SJCRH30 (cell line): ENCODE measurements around the gene KRTAP17-1. TPM values are rescaled to one million over a fixed set of nuclear protein-coding genes. Genes with fewer than 3 reads are reported as not detected.
A peak's percentile ranks its signal among the peaks of the same experiment; 100 is the strongest.
"Not testable (repeated sequence)": the region's sequence is repeated elsewhere in the genome, so short reads cannot be mapped to it uniquely, and the experiment has no call there.

ENCODE experiments used
- DNase-seq, 2 experiments: peaks; one replicate each; pipeline ENCODE4 v3.0.0-alpha.2; 2015 to 2020
- H3K27ac ChIP-seq: fragments of 250-450 bp; sonication (Bioruptor Pico); 2 replicates; pipeline ENCODE4 v1.5.1; 2020; ENCODE audit warnings: mild to moderate bottlenecking, moderate library complexity
- H3K27me3 ChIP-seq: fragments of 250-450 bp; sonication (Bioruptor Pico); 2 replicates; pipeline ENCODE4 v1.5.1; 2020; ENCODE audit warnings: mild to moderate bottlenecking, moderate library complexity
- H3K36me3 ChIP-seq: fragments of 250-450 bp; sonication (Bioruptor Pico); 2 replicates; pipeline ENCODE4 v1.5.1; 2020; ENCODE audit warnings: mild to moderate bottlenecking, moderate library complexity
- H3K4me1 ChIP-seq: fragments of 250-450 bp; sonication (Bioruptor Pico); 2 replicates; pipeline ENCODE4 v1.5.1; 2020; ENCODE audit warnings: mild to moderate bottlenecking, moderate library complexity
- H3K4me3 ChIP-seq: fragments of 250-450 bp; sonication (Bioruptor Pico); 2 replicates; pipeline ENCODE4 v1.5.1; 2020; ENCODE audit warnings: mild to moderate bottlenecking, moderate library complexity
- H3K9me3 ChIP-seq: fragments of 250-450 bp; sonication (Bioruptor Pico); replicated peaks from 2 replicates; pipeline ENCODE4 v1.5.1; 2020; ENCODE audit warnings: mild to moderate bottlenecking, moderate library complexity
- total RNA-seq: library from RNA; depleted of rRNA; stranded (reverse); fragments of >200 nt; shearing (Covaris generic); gene quantifications from 2 replicates; pipeline ENCODE4 v1.2.3, GENCODE V29; 2014; rRNA removed

The KRTAP17-1 gene, protein sequence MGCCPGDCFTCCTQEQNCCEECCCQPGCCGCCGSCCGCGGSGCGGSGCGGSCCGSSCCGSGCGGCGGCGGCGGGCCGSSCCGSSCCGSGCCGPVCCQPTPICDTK
- not detected in 2 replicates for total RNA-seq

DNA sequence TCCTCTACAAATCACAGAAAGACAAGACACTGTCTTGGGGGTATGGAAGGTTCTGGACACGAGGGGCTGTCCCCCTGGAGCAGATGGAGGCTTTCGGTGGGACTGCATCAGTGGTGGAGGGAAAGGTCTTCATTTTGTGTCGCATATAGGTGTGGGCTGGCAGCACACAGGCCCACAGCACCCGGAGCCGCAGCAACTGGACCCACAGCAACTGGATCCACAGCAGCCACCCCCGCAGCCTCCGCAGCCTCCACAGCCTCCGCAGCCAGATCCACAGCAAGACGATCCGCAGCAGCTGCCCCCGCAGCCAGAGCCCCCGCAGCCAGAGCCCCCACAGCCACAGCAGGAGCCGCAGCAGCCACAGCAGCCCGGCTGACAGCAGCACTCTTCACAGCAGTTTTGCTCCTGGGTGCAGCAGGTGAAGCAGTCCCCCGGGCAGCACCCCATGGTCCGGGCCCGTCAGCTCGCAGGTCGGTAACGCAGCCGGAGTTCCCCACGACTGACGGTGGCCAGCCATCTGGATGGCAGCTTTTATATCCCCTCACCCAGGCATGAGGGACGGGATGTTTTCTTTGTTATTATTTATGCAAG lies at the start of gene KRTAP17-1:
Gene KRTAP17-1 (minus strand): TSS at position 507 of the 591 bp plus-strand sequence. CDS start 60 bp downstream, at position 447.
- no peak within 1 kb of the TSS for H3K4me3 ChIP-seq
- H3K9me3 ChIP-seq, result no peaks in the 10 kb centered on the region
- no peak within 1 kb of the TSS for H3K27ac ChIP-seq
- H3K36me3 ChIP-seq, result no peaks in the 10 kb centered on the region
- H3K4me1 ChIP-seq, result no peaks in the 10 kb centered on the region
- H3K27me3 ChIP-seq, result no peaks in the 10 kb centered on the region
- DNase-seq, result no peak

DNA sequence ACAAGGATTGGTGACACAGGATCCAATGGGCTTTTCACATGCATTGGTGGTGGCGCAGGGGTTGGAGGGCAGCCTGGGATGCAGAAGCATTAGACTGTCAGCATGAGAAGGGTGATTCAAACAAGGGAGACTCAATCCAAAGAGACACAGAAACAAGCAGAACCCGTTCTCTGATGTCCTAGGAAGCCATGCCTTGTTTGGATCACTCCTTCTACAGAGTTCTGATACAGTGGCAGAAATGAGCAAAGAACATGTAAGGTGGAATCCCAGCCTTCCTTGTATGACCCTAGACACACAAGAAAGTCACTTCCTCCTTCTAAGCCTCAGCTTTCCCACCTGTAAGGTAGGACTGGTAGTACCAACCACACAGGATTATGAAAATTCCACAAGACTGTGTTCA lies 48.4 kb upstream of the KRTAP17-1 start:
- DNase-seq, result no peak
- H3K36me3 ChIP-seq, result no peaks in the 10 kb centered on the region

DNA sequence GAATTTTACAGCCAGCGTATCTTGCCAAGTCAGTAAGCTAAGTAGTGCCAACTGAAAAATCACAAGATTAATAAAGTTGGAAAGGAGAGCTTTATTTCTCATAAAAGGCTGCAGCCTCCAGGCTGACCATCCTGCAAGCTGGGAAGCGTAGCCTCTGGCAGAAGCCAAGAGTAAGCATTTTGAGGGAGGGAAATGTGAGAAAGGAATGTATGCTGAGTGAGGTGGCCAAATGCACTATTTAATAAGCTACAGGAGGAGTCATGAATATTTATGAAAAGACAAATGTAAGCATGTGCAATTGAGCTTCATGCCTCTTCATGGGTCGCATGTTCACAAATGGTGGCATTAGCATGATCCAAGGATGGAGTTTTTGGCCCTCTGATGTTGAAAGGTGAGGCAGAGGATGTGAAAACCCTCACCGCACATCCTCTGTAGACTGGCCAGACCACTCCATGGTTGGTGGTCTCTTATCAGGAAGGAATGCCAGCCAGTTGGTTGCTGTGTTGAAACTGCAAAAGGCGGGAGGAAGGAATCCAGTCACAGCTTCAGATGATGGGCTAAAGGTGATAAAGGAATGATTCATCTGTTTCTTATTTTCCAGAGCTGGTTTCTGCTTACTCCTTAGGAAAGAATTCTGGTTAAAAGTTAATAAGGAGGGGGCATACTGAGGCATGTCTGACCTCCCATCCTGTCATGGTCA lies 44.9 kb upstream of the KRTAP17-1 start:
- no peak for DNase-seq
- H3K9me3 ChIP-seq, result no peaks in the 10 kb centered on the region
- no peaks in the 10 kb centered on the region for H3K4me1 ChIP-seq
- no peaks in the 10 kb centered on the region for H3K36me3 ChIP-seq
- H3K27me3 ChIP-seq, result no peaks in the 10 kb centered on the region
- no peak overlapping the region for H3K27ac ChIP-seq
- no peak overlapping the region for H3K4me3 ChIP-seq

More for the DNA sequence above, 48.4 kb upstream of the KRTAP17-1 start:
- Histone ChIP-seq H3K4me3 (no peak overlapping the region), H3K4me1 (no peaks in the 10 kb centered on the region), H3K27ac (no peak overlapping the region), H3K9me3 (no peaks in the 10 kb centered on the region), H3K27me3 (no peaks in the 10 kb centered on the region)

DNA sequence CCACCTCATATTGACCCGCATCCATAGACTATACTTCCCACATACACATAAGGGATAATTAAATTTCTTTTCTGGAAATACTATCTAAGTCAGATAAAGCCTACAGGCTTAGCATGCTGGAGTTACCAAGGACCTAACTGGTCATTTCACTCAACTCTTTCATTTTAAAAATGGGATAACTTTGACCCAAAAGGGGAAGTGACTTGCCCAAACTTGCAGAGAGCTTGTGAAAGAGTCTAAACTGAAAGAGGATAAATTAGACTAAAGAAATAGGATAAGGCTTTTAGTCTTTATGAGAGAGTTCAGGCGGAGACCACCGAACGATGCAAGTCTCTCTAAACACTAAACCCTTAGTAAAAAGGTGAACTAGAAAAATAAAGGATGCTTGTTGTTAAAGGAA lies 39.0 kb upstream of the KRTAP17-1 start:
- H3K4me1 ChIP-seq, result no peaks in the 10 kb centered on the region
- no peak for DNase-seq
- no peak overlapping the region for H3K27ac ChIP-seq
- no peaks in the 10 kb centered on the region for H3K36me3 ChIP-seq
- H3K27me3 ChIP-seq, result no peaks in the 10 kb centered on the region
- no peak overlapping the region for H3K4me3 ChIP-seq
- H3K9me3 ChIP-seq, result no peaks in the 10 kb centered on the region

DNA sequence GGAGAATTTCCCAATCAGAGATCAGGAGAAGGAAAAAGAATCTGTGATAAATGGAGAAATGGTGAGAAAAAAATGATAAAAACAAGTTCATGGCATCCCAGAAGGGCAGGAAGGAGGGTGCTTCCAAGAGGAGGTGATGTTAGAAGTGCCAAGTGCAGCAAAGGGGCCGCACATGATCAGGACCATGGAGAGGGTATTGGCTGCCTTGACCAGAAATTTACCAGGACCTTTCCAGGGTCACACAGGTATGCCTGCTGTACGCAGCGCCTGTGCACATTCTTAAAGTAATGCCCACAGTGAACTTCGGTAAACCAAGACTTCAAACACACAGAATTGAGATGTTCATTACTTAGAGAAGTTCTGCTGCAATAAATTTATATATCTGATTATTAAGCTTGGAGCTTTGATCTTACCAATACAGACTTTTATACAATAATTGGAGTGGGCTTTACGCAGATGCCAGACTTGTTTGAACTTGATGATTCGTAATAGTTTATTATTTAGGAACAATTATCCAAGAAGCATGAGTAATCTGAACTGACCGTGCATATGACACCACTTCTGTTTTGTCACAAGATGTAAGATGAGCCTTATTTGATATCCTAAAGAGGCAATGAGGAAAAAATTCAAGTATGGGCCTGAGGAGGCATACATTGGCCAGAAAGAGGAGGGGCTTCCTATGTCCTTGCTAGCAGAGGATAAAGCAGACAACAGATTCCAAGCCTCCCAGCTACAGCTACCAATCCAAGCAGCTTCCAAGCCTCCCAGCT lies 37.3 kb upstream of the KRTAP17-1 start:
- no peaks in the 10 kb centered on the region for H3K27me3 ChIP-seq
- no peaks in the 10 kb centered on the region for H3K36me3 ChIP-seq
- no peak overlapping the region for H3K27ac ChIP-seq
- no peaks in the 10 kb centered on the region for H3K4me1 ChIP-seq
- peak in 1 of 2 experiments; percentile 13 for DNase-seq
- H3K4me3 ChIP-seq, result no peak overlapping the region
- no peaks in the 10 kb centered on the region for H3K9me3 ChIP-seq

DNA sequence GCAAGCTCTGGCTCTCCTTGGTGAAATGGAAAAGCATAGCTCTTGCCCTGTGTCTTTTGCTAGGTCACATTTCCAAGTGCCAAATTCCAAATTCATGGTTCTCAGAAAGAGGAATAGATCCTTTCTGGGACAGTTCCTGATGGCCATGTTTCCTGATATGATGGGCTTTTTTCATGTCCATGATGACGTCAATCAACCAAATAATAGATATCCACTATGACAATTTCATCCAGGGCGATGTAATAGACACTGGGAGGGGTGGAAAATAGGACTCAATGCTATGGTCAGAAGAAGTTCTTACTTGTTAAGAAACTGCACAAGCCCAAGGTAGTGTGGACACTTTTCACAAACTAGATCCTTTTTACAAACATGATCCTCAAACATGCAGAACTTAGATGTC lies 35.7 kb upstream of the KRTAP17-1 start:
- no peak overlapping the region for H3K4me3 ChIP-seq
- H3K9me3 ChIP-seq, result no peaks in the 10 kb centered on the region
- H3K27ac ChIP-seq, result no peak overlapping the region
- no peaks in the 10 kb centered on the region for H3K4me1 ChIP-seq
- H3K36me3 ChIP-seq, result no peaks in the 10 kb centered on the region
- H3K27me3 ChIP-seq, result no peaks in the 10 kb centered on the region
- DNase-seq, result no peak

DNA sequence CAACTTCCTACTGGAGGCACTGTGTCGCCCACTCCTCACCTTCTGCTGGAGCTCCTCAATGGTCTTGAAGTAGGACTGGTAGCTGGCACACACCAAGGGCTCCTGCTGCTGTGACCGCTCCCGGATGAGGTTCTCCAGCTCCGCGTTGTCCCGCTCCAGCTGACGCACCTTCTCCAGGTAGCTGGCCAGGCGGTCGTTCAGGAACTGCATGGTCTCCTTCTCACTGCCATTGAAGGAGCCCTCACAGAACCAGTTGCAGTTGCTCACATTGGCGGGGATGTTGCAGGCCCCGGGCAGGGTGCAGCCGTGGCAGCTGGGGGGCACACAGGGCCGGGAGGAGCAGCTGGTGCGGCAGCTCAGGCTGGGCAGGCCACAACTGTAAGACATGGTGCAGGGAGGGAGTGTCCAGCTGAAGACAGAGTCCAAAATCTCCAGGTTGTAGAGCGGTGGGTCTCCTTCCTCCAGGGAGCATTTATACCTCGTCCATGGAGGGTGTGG lies 34.9 kb upstream of the KRTAP17-1 start, which contains the start of gene KRT33A:
Gene KRT33A (minus strand): TSS at position 448 of the 498 bp plus-strand sequence. CDS start 61 bp downstream, at position 387.
- not testable (repeated sequence) for H3K4me3 ChIP-seq, H3K36me3 ChIP-seq, DNase-seq, H3K4me1 ChIP-seq, H3K27ac ChIP-seq, H3K27me3 ChIP-seq, H3K9me3 ChIP-seq

DNA sequence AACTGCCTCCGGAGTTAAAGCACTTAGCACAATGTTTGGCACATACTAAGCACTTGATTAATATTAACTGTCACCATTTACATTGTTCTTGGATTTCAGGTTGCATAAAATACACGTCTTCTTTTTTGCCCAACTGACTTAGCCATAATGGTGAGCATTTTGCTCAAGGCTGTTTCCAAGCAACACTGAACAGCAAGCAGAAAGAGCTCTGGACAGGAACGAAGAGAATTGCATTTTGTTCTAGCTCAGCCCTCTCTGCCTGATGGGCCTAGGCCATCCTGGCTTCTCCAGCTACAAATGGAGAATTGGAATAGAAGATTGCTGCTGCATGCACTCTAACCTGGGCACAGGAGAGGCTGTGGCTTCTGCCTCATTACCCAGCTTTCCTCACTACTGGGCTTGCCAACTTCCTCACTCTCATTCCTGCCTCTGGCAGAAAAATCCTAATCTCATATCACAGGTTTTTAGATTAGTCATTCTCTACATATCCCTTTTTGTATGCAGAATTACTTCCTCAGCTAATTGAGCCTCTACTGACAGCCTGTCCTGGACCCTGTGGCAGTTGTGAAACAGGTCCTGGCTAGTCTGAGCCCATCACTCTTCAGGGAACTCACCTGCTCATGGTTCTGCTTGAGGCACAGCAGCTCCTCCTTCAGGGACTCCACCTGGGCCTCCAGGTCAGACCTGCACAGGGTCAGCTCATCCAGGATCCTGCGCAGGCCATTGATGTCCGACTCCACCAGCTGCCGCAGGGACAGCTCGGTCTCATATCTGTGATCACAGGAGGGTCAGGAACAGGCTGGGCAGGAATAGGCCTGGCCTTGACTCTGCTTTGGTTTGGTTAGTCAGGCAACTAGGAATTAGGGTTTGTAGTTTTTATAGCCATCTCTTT lies 32.6 kb upstream of the KRTAP17-1 start:
- Histone ChIP-seq H3K9me3 (no peaks in the 10 kb centered on the region), H3K27ac (no peak overlapping the region), H3K4me3 (no peak overlapping the region), H3K4me1 (no peaks in the 10 kb centered on the region), H3K36me3 (no peaks in the 10 kb centered on the region), H3K27me3 (no peaks in the 10 kb centered on the region)
- DNase-seq, result no peak

DNA sequence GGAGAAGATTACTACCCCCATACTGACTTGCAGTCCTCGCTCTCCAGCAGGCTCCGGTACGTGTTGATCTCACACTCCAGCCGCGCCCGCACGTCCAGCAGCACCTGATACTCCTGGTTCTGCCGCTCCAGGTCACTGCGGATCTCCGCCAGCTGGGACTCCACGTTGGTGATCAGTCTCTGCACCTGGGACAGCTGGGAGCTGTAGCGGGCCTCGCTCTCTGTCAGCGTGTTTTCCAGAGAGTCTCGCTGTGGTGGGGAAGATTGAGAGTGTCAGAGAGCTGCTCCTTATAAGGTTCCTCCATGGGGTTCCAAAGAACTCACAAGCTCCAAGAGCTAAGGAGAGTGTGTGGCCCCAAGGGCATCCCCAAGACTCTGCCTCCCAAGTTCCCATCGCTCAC lies 30.9 kb upstream of the KRTAP17-1 start:
- H3K4me3 ChIP-seq, H3K4me1 ChIP-seq, H3K27me3 ChIP-seq, H3K9me3 ChIP-seq, H3K36me3 ChIP-seq, H3K27ac ChIP-seq, DNase-seq: not testable (repeated sequence)

DNA sequence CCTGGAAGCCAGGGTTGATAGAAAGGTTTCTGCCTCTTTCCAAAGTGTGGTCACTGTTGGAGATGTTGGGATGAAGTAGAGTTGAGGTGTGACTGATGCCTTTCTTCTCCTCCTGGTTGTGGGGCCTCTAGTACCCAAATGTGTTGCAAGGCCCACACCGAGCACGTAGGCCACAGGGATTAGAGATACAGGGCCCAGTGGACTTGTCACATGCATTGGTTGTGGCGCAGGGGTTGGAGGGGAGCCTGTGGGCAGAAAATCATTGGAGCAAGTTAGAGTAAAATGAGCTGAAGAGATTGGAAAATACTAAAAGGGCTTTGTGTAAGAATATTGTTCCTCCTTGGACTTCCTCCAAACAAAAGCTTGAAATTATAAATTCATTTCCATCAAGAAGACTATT lies 30.5 kb upstream of the KRTAP17-1 start:
- Histone ChIP-seq H3K4me1 (no peaks in the 10 kb centered on the region), H3K9me3 (no peaks in the 10 kb centered on the region), H3K36me3 (no peaks in the 10 kb centered on the region), H3K27me3 (no peaks in the 10 kb centered on the region), H3K27ac (no peak overlapping the region), H3K4me3 (no peak overlapping the region)
- DNase-seq, result no peak

DNA sequence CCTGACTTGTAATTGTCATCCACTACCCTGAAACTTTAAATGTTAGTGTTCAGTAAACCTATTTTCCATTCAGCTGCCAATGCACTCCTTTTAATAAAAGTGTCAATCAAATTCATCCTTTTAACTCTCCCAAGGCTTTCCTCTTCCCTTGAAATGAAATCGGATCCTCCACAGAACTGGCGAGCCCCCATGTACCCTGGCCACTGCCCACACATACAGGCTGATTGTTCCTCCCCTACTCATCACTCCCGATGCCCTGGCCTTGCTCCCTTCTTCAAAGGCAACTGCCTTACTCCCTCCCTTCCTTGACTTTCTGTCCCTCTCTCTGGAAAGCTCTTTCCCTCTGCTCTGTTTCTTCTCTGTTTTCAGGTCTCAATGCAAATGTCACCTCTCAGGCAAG lies 27.5 kb upstream of the KRTAP17-1 start:
- Histone ChIP-seq H3K36me3 (no peaks in the 10 kb centered on the region), H3K4me3 (no peak overlapping the region), H3K27ac (no peak overlapping the region), H3K27me3 (no peaks in the 10 kb centered on the region), H3K4me1 (0 out of 2 replicates have a peak, but pooled peaks cover 3% of the 10 kb centered on the region), H3K9me3 (no peaks in the 10 kb centered on the region)
- no peak for DNase-seq

DNA sequence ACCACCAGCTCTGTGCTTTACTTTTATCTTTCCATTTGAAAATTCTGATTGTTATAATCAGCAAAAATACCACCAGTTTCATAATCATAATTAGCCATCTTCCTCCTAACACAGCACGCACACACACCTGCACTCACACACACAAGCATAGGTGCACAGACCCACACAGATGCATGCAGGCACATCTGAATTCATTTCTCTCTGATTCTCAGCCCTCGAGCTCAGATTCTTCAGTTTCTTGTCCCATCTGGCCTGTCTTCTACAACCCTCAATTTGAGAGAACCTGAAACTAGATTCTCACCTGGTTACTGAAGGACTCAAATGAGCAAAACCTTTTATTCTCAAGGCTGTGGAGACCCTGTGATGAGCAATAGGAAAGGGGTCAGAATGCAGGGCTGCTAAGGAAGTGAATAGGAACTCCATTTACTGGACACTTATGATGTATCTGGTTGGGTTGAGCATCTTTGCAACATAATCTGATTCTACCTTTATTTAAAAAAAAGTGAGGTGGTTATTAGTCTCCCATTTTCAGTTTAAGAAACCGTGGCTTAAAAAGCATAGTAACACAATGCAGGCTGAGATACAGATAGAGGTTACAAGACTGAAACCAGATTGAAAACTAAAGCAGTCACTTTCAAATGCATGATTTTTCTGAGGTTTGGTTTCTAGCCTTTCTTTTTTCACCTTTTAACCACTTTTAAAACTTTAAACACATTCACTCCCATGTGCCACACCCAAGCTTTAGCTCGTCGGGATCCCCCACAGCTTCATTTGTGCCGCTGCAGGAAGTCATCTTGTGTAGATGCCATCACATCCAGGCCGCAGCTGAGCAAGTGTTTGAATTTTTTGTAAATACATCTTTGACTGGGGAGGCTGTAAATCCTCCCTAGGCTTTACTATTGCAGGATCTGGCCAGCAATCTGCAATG lies 25.7 kb upstream of the KRTAP17-1 start:
- H3K27ac ChIP-seq, result no peak overlapping the region
- no peak overlapping the region for H3K4me3 ChIP-seq
- no peaks in the 10 kb centered on the region for H3K27me3 ChIP-seq
- H3K9me3 ChIP-seq, result no peaks in the 10 kb centered on the region
- DNase-seq, result no peak
- H3K4me1 ChIP-seq, result 0 out of 2 replicates have a peak, but pooled peaks cover 3% of the 10 kb centered on the region
- no peaks in the 10 kb centered on the region for H3K36me3 ChIP-seq

DNA sequence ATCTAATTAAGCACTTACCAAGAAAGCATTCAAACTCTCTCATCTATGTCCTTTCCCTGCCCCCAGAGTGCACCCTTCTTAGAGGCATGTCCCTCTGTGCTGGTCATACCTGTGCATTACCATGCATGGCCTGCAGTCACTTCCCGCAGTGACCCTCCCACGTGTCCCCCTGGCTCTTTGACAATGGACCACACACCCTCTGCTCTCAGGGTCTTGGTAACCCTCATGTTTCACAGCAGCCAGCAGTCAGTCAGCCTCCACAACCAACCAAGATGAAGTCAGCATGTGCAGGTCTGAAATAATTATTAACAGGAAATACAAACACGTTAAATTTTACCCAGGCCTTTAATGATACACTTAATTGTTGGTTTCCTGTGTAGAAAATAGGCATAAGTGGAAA lies 25.0 kb upstream of the KRTAP17-1 start:
- no peaks in the 10 kb centered on the region for H3K9me3 ChIP-seq

More for the DNA sequence above, 25.0 kb upstream of the KRTAP17-1 start:
- H3K27ac ChIP-seq, result no peak overlapping the region
- 0 out of 2 replicates have a peak, but pooled peaks cover 3% of the 10 kb centered on the region for H3K4me1 ChIP-seq
- H3K27me3 ChIP-seq, result no peaks in the 10 kb centered on the region
- no peaks in the 10 kb centered on the region for H3K36me3 ChIP-seq
- no peak for DNase-seq
- no peak overlapping the region for H3K4me3 ChIP-seq
